Measurements from ENCODE around the gene NEGR1. TPM values are rescaled to one million over a fixed set of nuclear protein-coding genes. Genes with fewer than 3 reads are reported as not detected.

NEGR1 gene
- total RNA-seq, 1 donor from 2014 or later, result 0.64 TPM

- no peak for DNase-seq (ENCODE audit: low read depth in 2 of 2)
These were observed 640.4 kb downstream of the NEGR1 start for GRCh38 chr1:71641903-71642302.

- DNase-seq (ENCODE audit: low read depth in 2 of 2), result no peak
These were observed 641.3 kb downstream of the NEGR1 start for GRCh38 chr1:71640998-71641397.

- DNase-seq (ENCODE audit: low read depth in 2 of 2), result no peak
These were observed 642.2 kb downstream of the NEGR1 start for GRCh38 chr1:71640116-71640515.

GRCh38 chr1:71638081-71638766 is 644.1 kb downstream of the NEGR1 start:
- no peak for DNase-seq (ENCODE audit: low read depth in 2 of 2)

- no peak for DNase-seq (ENCODE audit: low read depth in 2 of 2)
These were observed 646.8 kb downstream of the NEGR1 start for GRCh38 chr1:71635568-71635967.

- no peak for DNase-seq (ENCODE audit: low read depth in 2 of 2)
These were observed 648.2 kb downstream of the NEGR1 start for GRCh38 chr1:71634159-71634558.

GRCh38 chr1:71630073-71630472 is 652.3 kb downstream of the NEGR1 start:
- no peak for DNase-seq (ENCODE audit: low read depth in 2 of 2)

GRCh38 chr1:71625004-71625403 is 657.3 kb downstream of the NEGR1 start:
- no peak for DNase-seq (ENCODE audit: low read depth in 2 of 2)

- DNase-seq (ENCODE audit: low read depth in 2 of 2), result no peak
These were observed 658.5 kb downstream of the NEGR1 start for GRCh38 chr1:71623888-71624287.

- DNase-seq (ENCODE audit: low read depth in 2 of 2), result no peak
These were observed 660.6 kb downstream of the NEGR1 start for GRCh38 chr1:71621785-71622184.

- no peak for DNase-seq (ENCODE audit: low read depth in 2 of 2)
These were observed 663.4 kb downstream of the NEGR1 start for GRCh38 chr1:71618766-71619530.

- DNase-seq (ENCODE audit: low read depth in 2 of 2), result no peak
These were observed 664.1 kb downstream of the NEGR1 start for GRCh38 chr1:71618191-71618590.

- DNase-seq (ENCODE audit: low read depth in 2 of 2), result no peak
These were observed 671.9 kb downstream of the NEGR1 start for GRCh38 chr1:71610476-71610875.

- DNase-seq (ENCODE audit: low read depth in 2 of 2), result no peak
These were observed 679.1 kb downstream of the NEGR1 start for GRCh38 chr1:71603044-71603776.

- DNase-seq (ENCODE audit: low read depth in 2 of 2), result no peak
These were observed 682.3 kb downstream of the NEGR1 start for GRCh38 chr1:71600023-71600422.

- no peak for DNase-seq (ENCODE audit: low read depth in 2 of 2)
These were observed 683.0 kb downstream of the NEGR1 start for GRCh38 chr1:71599306-71599705.

- no peak for DNase-seq (ENCODE audit: low read depth in 2 of 2)
These were observed 688.8 kb downstream of the NEGR1 start for GRCh38 chr1:71593523-71593922.

GRCh38 chr1:71592646-71593274 is 689.6 kb downstream of the NEGR1 start:
- DNase-seq (ENCODE audit: low read depth in 2 of 2), result no peak

GRCh38 chr1:71589005-71589404 is 693.3 kb downstream of the NEGR1 start:
- DNase-seq (ENCODE audit: low read depth in 2 of 2), result no peak

- DNase-seq (ENCODE audit: low read depth in 2 of 2), result peak in 1 of 2 donors; percentile 4
These were observed 694.4 kb downstream of the NEGR1 start for GRCh38 chr1:71587961-71588360.

- DNase-seq (ENCODE audit: low read depth in 2 of 2), result no peak
These were observed 696.3 kb downstream of the NEGR1 start for GRCh38 chr1:71586030-71586429.

GRCh38 chr1:71583756-71584155 is 698.6 kb downstream of the NEGR1 start:
- no peak for DNase-seq (ENCODE audit: low read depth in 2 of 2)

Data from dermis microvascular lymphatic vessel endothelial cell (primary cell).